GM11168 (cell line): Measurements from ENCODE around the gene HEMGN.

ENCODE experiments used
- in situ Hi-C: fragments of 300-500 bp; cut with MboI; formaldehyde crosslinking; loops from one replicate; pipeline ENCODE4 v1.12.0; 2022; ENCODE audit warnings: low sequenced_read_pairs; ENCODE audit not compliant: unreplicated experiment

HEMGN gene

DNA sequence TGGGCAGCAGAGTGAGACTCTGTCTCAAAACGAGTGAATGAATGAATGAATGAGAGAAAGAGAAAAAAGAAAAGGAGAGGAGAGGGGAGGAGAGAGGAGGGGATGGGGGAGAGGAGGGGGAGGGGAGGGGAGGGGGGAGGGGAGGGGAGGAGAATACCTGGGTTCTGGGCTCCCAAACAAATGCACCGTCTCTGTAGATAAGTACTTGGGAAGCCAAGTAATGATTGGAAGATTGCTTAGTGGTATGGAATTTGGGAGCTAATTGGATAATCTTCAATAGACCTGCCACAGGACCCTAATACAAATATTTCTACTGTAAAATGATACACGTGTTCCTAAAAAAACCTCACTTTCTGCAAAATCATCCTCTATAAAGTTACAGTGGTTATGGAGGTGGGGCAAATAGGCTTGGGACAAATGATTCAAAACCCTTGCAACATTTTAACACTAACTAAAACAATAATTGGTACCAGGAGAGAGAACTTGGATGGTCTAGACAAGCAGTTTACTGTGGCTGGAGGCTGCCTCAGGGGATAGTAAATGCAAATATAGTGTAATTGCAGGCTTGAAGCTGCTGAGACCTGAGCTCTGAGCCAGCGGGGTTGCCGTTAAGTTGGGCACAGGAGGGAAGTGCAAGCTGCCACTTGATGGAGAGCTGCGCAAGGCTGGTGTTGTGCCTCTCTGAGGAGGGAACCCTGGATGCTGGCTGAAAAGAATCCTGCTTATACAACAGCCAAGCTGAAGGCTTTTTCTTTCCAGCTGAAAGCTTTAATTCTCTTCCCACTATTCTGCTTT, 3.5 kb downstream of the HEMGN start:
- in situ Hi-C loops: no loop called here

GRCh38 chr9:97933297-97933998, 4.5 kb downstream of the HEMGN start:
- in situ Hi-C loops: no loop called here

DNA sequence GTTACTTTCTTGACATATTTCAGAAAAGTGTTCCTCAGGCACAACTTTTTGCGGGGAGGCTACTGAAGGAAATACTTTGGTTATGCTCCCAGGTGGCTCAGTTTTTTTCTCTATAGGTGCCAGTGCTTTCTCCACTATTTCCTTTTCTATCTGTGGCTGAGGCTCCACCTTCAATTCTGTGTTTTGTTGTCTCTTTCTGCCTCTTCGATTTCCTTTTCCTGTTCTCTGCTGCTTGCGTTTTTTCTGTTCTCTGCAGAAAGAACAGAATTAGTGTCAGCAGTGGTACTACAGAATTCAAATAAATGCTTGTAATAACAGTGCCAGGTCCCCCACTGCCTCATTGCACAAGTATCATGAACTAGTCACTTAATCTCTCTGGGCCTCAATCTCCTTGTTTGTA, 7.0 kb downstream of the HEMGN start:
- in situ Hi-C loops: no loop called here

GRCh38 chr9:97928986-97929604, 8.9 kb downstream of the HEMGN start:
- in situ Hi-C loops: no loop called here

GRCh38 chr9:97925497-97926334, 12.3 kb downstream of the HEMGN start:
- in situ Hi-C loops: no loop called here

DNA sequence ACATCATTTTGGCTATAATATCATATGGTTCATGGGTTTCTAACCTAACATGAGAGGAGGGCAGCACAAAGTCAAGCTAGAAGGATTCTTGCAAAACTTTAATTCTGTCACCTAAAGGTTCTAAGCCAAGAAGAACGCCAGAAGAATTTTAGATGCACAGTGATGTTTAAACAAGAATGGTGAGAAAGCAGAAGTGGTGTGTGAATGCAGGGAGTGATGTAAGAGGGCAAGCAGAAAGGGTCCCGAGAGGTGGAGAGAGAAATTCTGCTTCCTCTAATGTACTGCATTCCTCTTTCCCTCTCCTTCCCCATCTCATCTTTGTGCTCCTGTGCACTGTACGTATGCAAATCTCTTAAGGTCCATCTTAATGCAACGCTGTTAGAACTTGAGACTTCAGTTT, 13.6 kb downstream of the HEMGN start:
- in situ Hi-C loops: no loop called here

DNA sequence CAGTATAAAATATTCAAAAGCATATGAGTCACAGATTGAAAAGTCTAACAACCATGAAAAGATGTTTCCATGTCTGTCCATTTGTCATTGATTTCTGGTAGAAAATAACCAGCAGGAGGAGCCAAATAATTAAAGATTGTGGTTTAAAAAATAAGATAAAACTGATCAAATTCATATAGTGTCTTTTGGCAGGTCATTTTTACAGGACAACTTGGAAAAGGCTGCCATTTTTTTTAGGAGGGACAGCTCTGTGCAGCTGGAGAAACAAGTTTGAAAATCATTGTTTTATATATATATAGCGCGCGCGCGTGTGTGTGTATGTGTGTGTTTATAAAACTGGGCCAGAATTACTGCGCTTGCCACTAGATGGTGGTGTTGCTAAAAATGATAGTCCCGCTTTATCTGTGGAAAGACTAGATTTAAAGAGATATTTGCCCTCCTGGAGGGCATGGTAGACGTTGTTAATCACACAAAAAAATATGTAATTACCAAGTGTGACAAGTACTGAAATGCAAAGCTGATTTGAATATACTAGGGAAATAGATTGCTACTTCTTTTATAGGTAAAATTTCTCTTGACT, 14.4 kb downstream of the HEMGN start:
- in situ Hi-C loops: no loop called here

GRCh38 chr9:97921959-97922724, 15.8 kb downstream of the HEMGN start, which contains the start of gene TRMO:
Gene TRMO, minus strand, starts transcription at chr9:97922500. Its CDS starts 7 bp downstream, at chr9:97922493.
- in situ Hi-C loops: no loop called here

DNA sequence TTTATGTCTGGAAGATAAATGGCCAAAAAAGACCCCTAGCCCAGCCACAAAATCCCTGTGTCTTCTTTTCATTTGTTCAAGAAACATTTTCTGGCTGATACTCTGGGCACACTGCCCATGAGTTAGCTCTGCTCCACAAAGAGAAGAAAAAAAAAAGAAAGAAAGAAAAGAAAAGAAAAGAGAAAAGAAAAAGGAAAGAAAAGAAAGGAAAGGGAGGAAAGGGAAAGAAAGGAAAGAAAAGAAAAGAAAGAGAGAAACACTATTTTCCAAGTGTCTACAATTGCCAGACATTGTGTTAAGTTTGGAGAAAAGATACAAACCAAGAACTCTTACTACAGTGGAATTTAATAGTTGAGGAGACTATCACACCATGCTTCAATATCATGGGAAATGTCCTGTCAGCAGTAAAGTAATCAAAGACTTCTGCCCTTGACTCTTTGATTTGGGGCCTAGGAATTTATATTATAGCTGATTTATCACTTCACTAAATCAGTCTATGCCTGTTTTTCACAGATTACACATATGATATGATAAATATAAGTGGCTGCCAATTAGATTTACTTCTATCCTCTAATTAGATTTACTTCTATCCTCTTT, 18.7 kb downstream of the HEMGN start:
- in situ Hi-C loops: no loop called here

DNA sequence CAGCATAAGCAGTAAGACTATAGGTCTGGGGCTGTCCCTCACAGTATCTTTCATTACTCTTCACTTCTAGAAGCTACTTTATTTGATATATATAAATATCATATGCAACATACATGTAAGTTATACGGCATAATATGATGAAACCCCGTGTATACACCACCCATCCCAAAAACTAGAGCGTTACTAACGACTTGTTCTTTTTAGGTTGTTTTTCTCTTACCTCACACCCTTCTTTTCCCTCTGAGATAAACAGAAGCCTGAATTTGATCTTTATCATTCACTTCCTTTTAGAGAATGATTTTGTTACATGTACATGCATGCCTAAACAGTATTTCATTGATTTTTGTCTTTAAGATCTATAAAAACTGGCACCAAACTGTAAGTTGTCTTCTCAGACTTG, 19.4 kb downstream of the HEMGN start:
- in situ Hi-C loops: no loop called here

DNA sequence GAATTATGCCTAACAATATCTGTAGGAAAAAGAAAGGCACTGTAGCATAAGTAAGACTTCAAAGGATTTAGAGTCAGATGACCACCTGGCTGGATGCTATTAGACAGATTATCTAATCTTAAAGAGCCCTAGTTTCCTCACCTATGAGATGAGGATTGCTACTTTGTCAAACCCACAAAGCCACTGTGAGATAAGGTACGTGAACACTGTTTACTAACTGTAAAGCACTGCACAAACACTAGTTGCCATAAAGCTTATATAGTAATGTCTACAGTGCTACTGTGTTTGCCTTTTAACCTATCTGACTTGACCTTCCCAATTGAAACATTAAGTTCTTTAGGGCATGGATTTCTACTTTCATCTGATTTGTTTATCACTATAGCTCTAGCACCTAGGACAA, 26.0 kb downstream of the HEMGN start:
- in situ Hi-C loops: no loop called here

- in situ Hi-C loops: no loop called here
Measured at GRCh38 chr9:97911528-97911927, 26.4 kb downstream of the HEMGN start.

DNA sequence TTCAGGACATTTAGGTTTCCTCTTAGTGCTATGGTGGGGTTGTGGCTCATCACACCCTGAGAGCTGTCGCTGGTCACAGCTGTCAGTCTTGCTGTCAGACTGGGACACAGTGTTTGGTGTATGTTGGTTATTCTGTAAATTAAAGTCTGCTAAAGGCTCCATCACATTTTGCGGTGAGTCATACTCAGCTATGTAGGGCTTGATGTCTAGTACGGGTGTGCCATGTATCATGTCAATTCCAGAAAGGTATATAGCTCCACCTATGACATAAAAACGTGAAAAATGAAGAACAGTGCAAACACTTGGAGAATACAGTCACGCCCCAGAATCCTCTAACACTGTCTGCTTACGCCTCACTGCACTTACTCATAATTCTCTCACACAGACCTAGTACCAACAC, 27.6 kb downstream of the HEMGN start:
- in situ Hi-C loops: no loop called here

DNA sequence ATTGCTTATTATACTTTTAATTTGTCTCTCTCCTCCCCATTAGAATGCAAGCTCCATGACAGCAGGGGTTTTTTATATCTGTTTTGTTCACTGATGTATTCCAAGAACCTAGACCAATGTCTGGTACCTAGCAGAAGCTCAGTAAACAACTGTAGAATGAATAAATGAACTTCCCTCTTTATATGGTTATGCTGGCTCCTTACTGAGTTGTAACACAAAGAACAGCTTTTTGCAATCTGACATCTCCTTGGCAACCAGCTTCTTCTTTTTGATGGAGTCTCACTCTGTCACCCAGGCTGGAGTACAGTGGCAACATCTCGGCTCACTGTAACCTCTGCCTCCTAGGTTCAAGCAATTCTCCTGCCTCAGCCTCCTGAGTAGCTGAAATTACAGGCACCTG, 29.3 kb downstream of the HEMGN start:
- in situ Hi-C loops: no loop called here

GRCh38 chr9:97907632-97908031, 30.3 kb downstream of the HEMGN start:
- in situ Hi-C loops: no loop called here

DNA sequence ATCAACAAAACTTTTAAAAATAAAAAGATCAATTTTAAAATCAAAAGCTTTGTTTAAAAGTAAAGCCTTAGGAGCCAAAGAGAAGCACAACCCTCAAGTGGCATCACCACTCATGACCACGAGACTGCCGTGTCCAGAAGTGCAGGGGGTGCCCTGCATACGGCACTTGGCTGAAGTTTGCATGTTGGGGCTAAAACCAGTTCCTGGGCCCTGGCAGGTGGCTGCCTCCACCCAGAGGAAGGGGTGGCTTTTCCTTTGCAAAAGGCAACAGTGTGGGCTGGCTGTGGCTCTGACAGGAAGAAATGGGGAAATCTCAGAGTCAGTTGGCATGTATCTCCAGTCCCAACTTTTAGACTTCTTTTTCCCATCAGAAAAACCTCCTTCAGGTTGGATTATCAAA, 30.9 kb downstream of the HEMGN start:
- in situ Hi-C loops: no loop called here

DNA sequence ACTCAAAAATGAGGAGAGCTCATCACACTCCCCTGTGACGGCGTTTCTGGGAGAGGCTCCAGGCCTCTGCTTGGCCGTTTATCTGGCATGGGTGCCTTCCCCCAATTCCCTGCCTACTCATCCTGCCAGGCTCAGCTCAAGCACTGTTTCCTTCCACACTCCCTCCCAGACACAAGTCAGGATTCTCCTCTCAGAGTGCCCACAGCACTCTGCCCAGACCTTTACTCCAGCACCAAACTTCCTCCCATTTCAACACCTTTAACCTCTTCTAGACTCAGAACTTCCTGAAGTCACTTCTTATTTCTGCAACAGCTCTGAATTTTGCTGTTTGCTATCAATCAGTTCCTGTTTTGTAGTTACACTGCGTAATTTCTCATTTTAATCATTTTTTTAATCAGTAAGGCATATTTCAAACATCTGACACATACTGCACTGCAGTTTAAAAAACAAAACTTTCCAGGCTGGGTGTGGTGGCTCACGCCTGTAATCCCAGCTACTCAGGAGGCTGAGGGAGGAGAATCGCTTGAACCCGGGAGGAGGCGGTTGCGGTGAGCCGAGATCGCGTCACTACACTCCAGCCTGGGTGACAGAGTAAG, 31.6 kb downstream of the HEMGN start:
- in situ Hi-C loops: no loop called here

DNA sequence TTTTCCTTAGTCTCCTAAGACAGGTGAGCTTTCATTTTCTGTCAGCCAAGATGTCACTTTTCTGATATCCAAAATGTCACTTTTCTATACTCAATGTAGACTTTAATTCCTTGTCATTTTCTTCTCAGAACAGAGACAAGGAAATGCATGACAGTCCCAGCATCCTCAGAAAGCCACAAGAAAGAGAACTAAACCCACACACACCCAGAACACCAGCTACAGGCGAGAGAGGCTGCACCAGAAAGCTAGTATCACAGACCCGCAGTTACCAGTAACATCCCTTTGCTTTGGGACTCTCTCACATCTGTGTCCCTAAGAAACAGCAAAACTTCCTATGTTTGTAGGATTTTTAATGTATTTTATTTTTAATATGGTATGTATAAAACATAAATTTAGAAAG, 32.7 kb downstream of the HEMGN start:
- in situ Hi-C loops: no loop called here

DNA sequence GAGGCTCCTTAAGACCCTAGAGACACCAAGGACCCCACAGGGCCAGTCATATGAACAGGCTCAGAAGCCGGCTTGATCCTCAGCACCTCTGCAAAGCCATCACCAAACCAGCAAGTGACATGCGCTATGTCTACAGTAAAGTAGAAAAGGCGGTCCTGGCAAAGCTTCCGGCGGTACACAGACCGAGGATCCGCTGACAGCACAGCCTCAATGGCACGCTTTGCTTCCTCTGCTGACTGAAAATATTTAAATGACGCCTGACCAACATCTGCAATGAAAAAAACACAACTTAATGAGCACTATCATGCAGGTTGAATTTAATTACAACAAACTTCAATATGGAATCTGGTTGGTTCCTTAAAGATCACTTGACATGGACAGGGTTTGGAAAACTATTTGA, 33.2 kb downstream of the HEMGN start:
- in situ Hi-C loops: no loop called here
